Measurements from ENCODE around the gene CTSS.
"Not testable (repeated sequence)": the region's sequence is repeated elsewhere in the genome, so short reads cannot be mapped to it uniquely, and the experiment has no call there.

Gene CTSS

GRCh38 chr1:150765296-150765976 lies at the start of gene CTSS:
TSS of gene CTSS (minus strand) at chr1:150765778. CDS start at chr1:150764763, 1,015 bp downstream.
- DNase-seq (ENCODE audit: low spot score): peak; percentile 43

GRCh38 chr1:150813028-150813707 lies 47.6 kb upstream of the CTSS start:
- DNase-seq (ENCODE audit: low spot score): peak; percentile 5

GRCh38 chr1:150810958-150811659 lies 45.5 kb upstream of the CTSS start:
- no peak for DNase-seq (ENCODE audit: low spot score)

- DNase-seq (ENCODE audit: low spot score): no peak
These were observed 44.1 kb upstream of the CTSS start for GRCh38 chr1:150809651-150810050.

GRCh38 chr1:150808846-150809245 lies 43.3 kb upstream of the CTSS start:
- DNase-seq (ENCODE audit: low spot score): no peak

- DNase-seq (ENCODE audit: low spot score): no peak
These were observed 42.5 kb upstream of the CTSS start, which contains the start of gene CTSK for GRCh38 chr1:150808121-150808520. TSS of gene CTSK (minus strand) at chr1:150808260. CDS start at chr1:150806805, 1,455 bp downstream.

GRCh38 chr1:150807249-150808023 lies 41.9 kb upstream of the CTSS start:
- DNase-seq (ENCODE audit: low spot score): no peak

- no peak for DNase-seq (ENCODE audit: low spot score)
These were observed 40.3 kb upstream of the CTSS start for GRCh38 chr1:150805899-150806298.

- DNase-seq (ENCODE audit: low spot score): no peak
These were observed 39.1 kb upstream of the CTSS start for GRCh38 chr1:150804671-150805070.

DNA sequence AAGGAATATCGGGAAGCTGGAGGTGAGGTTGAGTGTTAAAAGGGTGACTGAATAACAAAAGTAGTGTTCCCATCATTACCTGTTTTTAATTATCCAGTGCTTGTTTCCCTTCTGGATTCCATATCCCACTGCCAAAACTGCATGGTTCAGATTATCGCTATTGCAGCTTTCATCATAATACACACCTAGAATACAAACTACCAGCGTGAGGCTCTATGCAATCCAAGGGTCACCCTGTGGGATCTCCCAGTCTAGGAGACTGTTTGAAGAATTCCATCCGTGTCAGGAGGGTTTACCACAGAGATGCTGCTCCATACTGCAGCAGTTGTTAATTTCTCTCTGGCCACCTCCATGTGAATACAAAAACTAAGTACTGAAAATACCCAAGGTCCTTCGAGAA lies 33.5 kb upstream of the CTSS start:
- DNase-seq (ENCODE audit: low spot score): no peak

DNA sequence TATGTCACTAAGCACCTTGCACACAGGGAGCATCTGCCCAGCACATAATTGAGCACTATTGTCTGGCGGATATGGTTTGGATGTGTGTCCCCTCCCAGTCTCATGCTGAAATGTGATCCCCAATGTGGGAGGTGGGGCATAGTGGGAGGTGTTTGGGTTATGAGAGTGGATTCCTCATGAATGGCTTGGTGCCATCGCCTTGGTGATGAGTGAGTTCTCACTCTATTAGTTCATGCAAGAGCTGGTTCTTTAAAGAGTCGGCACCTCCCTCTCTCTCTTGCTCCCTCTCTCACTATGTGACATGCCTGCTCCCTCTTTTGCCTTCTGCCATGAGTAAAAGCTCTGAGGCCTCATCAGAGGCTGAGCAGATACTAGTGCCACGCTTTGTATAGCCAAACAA lies 32.9 kb upstream of the CTSS start:
- no peak for DNase-seq (ENCODE audit: low spot score)

DNA sequence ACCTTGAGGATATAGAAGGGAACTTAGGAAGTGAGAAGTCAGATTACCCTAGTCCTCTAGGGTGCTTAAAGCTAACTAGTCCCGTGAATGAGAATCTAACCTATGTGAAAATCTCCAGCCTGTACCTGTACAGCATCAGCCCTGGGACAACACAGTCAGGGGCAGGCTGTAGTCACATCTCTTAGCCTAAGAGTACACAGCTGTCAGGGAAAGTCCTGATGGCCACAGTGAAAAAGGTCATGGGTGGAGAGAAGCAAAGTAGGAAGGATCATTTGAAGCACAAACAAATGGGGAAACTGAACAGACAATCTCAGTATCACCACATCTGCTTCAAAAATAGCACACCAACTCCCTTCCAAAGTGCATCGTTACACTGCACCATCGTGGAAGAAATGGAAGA lies 30.8 kb upstream of the CTSS start:
- no peak for DNase-seq (ENCODE audit: low spot score)

GRCh38 chr1:150793778-150794177 lies 28.2 kb upstream of the CTSS start:
- DNase-seq (ENCODE audit: low spot score): not testable (repeated sequence)

DNA sequence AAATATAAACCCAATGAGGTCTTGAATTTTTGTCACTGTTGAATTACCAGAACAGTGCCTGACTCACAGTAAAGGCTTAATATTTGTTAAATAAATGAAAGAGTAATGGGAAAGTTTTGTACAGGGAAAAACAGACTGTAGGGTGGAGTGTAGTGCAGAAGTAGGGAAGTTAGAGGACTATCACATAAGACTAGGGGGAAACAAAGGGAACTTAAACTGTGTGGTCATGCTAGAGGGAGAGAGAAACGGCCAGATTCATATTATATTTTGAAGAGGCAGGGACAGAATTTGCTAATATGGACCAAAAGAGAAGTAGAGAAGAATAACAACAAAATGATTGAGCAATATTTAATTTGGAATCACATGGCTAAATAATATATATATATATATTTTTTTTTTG lies 27.6 kb upstream of the CTSS start:
- no peak for DNase-seq (ENCODE audit: low spot score)

GRCh38 chr1:150791585-150791984 lies 26.0 kb upstream of the CTSS start:
- no peak for DNase-seq (ENCODE audit: low spot score)

DNA sequence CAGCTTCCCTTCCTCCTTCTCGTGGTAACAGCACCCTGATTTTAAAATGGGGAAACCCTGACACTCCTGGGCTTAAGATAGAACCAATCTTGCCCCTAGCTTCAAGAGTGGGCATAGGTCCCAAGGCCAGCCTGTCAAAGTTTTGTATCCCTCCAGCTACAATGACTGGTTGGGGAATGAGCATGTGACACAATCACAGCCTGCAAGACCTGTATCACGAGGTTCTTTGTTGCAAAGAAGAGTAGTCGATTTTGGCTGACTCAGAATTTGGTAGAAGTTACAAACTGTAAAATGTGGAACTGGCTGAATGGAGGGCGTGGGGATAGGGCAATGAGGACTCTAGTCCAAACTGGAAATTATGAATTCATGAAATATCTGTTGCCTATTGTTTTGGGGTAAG lies 23.8 kb upstream of the CTSS start:
- no peak for DNase-seq (ENCODE audit: low spot score)

DNA sequence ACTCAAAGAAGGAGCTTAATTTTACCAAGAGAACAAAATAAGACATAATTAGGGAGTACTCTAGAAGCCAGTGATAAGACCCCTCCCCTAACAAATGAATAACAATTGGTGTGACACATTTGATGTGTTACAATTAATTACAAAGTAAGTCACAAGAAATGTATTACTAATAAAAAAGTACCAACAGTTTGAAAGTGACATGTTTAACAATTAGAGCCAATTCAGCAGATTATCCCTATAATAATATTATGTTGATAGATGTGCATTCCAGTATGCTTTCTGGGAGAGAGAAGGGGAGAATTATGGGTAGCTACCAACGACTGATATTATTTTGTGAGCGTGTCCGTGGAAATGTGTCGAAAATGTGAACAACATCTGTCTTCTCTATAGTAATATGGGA lies 23.4 kb upstream of the CTSS start:
- DNase-seq (ENCODE audit: low spot score): no peak

GRCh38 chr1:150787455-150787854 lies 21.9 kb upstream of the CTSS start:
- DNase-seq (ENCODE audit: low spot score): no peak

GRCh38 chr1:150780510-150780909 lies 14.9 kb upstream of the CTSS start:
- DNase-seq (ENCODE audit: low spot score): no peak

GRCh38 chr1:150778409-150778808 lies 12.8 kb upstream of the CTSS start:
- DNase-seq (ENCODE audit: low spot score): no peak

DNA sequence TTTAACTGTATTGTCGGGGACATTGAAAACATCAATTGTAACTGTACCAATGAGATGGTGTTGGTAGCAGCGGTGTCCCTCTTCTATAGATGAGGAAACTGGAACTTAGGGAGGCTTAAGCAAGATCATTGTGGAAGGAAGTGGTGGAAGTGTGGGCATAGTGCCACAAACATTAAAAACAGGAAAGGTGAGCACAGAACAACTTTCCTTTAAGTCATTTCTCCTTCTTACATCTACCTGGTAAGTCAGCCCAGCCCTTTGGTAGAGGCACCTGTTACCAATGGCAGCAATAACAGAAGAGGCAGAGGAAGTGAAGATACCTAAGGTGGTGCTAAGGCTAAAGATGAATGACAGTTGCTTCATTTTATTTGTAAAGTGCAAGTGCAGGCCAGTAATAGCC lies 12.0 kb upstream of the CTSS start:
- no peak for DNase-seq (ENCODE audit: low spot score)

GRCh38 chr1:150775931-150776505 lies 10.4 kb upstream of the CTSS start:
- not testable (repeated sequence) for DNase-seq (ENCODE audit: low spot score)

Data from CD4-positive, alpha-beta T cell treated with Interleukin-2 at 100 ng/mL for 4 hours (primary cell).